HG03066 (cell line): ENCODE results near the gene TAPT1.

Experiments
- ATAC-seq: cut with Tn5 transposase; IDR thresholded peaks from one replicate; pipeline ENCODE4 v1.9.1; 2021; ENCODE audit warnings: low read depth; ENCODE audit not compliant: unreplicated experiment

Gene TAPT1

GRCh38 chr4:16113741-16114140 is 112.5 kb downstream of the TAPT1 start:
- no peak for ATAC-seq

GRCh38 chr4:16111533-16111932 is 114.7 kb downstream of the TAPT1 start:
- ATAC-seq, result no peak

- no peak for ATAC-seq
These were observed 115.5 kb downstream of the TAPT1 start for GRCh38 chr4:16110661-16111290.
